Activated naive CD8-positive, alpha-beta T cell treated with anti-CD3 and anti-CD28 coated beads for 36 hours (primary cell): ENCODE measurements around the gene PIGBOS1. TPM values are rescaled to one million over a fixed set of nuclear protein-coding genes. Genes with fewer than 3 reads are reported as not detected.

Source experiments
- total RNA-seq, 2 experiments: library from RNA; stranded (reverse); gene quantifications; one replicate each; pipeline ENCODE4 v1.2.3, GENCODE V29; 2021

Gene PIGBOS1
- total RNA-seq, 2 experiments from 2014 or later = 13.6 to 14.4 TPM

Other genes starting within 250 kb of the PIGBOS1 start
- gene RSL24D1, start 122.2 kb downstream of the PIGBOS1 start, total RNA-seq = 100 to 1,000 TPM; 179 to 181 TPM
- 10 to 100 TPM; 82.2 to 91.0 TPM for gene RAB27A, start 29.3 kb downstream of the PIGBOS1 start, total RNA-seq
- gene PIGB, start 99 bp upstream of the PIGBOS1 start, total RNA-seq = 10 to 100 TPM; 16.9 to 20.3 TPM
- gene CCPG1, start 89.2 kb upstream of the PIGBOS1 start, total RNA-seq = 10 to 100 TPM; 11.7 to 12.2 TPM
- under 1 TPM in 1 of 2 experiments, not detected in 1; 0.31 TPM for gene PIERCE2, start 89.4 kb upstream of the PIGBOS1 start, total RNA-seq
- gene DNAAF4, start 189.1 kb upstream of the PIGBOS1 start, total RNA-seq = under 1 TPM; 0.38 to 0.52 TPM